ENCODE results near the gene CD164L2.

Gene CD164L2

DNA sequence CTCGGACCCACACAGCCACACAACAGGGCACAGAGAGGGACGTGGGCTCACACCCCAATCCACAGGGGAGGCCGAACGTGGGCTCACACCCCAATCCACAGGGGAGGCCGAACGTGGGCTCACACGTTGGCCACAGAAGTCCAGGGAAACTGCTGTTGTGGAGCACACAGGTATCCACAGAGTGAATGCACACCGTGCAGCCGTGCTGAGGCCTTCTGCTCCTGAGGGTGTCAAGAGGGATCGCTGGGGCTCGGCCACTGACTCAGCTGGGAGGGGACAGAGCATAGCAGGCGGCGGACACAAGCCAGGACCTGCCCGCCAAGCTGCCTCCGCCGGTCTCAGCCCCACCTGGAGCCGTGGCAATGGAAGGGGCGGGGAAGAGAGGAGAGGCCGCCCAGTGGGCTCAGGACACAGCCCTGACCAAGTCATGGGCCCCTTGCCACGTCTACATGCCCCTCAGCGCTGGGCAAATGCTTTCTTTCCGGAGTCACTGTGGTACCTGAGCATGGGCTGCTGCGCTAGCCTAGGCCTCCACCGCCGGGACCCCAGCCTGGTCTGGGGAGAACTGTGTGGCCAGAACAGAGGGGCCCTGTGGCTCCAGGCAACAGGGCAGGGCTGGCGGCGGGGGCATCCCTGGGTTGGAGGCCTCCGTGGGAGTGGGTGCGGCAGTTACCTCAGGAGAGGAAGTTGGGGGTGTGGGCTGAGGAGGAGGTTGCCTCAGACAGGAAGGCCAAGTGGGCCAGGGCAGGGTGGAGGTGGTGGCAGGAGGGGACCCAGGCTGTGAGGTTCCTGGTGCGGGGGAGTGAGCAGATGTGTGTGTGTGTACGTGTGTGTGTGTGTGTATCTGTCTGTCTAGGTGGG lies 40.1 kb downstream of the CD164L2 start:
- DNase-seq, result peak; percentile 91

DNA sequence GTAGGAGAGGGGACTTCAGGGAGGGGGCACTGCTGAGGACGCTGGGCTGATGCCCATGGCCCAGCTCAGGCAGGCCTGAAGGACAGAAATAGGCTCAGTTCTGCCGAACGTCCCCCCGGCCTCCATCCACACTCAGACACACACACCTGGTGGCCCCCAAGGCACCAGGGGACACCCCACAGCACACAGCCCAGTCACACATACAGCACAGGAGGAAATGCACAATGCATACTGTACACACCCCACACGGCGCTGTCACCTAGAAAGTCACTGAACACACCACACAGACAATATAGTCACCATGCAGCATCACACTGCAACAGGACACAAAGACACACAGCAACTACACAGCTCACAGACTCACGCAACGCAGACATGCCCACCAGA lies 40.7 kb downstream of the CD164L2 start:
- DNase-seq, result peak; percentile 75

DNA sequence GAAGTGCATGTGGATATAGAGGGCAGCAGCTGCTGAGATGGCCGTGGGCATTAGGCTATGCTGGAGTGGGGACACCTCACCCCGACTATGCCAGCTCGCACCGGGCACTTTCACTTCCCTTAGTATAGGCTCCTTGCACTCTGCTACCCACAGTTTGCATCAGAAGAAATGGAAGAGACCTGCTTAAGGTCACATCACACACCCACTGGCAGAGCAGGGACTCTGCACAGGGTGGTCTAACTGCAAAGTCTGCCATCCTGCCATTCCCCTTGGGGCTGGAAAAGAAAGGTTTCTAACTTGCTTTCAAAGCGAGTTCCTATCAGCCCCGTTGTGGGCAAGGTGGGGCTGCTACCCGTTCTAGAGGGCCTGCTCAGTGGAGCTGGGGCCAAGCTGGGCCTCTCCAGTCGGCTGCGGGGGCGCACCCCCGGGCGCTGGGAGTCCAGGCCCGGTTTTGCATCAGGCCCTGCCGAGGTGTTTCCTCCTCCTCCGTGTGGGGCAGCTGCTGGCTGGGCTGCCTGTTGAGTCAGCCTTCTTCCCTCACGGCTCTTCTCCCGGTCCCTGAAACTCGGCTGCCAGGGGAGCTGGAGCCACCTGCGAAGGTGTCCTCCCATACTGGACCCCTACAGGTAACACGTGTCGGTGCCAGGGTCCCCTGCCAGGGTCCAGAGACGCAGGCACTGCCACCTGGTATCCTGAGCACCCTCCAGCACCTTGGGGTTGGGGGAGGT lies 41.4 kb downstream of the CD164L2 start, which contains the start of gene SYTL1:
TSS of gene SYTL1 (plus strand) at position 498 of the 728 bp plus-strand sequence. CDS start 3,313 bp downstream, outside the sequence.
- peak; percentile 85 for DNase-seq

GRCh38 chr1:27339213-27339612 lies 43.9 kb downstream of the CD164L2 start:
- DNase-seq, result no peak

DNA sequence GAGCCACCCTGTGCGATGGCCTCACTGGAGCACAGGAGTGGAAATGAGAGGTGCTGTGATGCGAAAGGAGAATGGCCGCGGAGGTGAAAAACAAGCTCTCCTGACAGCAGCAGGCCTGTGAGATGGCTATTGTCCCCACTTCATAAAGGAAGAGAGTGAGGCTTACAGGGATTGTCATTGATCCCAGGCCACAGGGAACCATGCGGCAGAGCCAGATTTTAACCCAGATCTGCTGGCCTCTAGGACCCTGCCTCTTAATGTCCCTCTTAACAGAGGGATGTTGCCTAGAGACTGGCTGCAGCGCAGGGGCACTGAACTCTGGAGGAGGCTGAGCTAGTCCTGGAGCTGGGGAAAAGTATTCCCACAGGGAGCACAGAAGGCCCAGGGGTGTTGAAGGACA lies 44.4 kb downstream of the CD164L2 start:
- no peak for DNase-seq

GRCh38 chr1:27336756-27337155 lies 46.4 kb downstream of the CD164L2 start:
- no peak for DNase-seq

DNA sequence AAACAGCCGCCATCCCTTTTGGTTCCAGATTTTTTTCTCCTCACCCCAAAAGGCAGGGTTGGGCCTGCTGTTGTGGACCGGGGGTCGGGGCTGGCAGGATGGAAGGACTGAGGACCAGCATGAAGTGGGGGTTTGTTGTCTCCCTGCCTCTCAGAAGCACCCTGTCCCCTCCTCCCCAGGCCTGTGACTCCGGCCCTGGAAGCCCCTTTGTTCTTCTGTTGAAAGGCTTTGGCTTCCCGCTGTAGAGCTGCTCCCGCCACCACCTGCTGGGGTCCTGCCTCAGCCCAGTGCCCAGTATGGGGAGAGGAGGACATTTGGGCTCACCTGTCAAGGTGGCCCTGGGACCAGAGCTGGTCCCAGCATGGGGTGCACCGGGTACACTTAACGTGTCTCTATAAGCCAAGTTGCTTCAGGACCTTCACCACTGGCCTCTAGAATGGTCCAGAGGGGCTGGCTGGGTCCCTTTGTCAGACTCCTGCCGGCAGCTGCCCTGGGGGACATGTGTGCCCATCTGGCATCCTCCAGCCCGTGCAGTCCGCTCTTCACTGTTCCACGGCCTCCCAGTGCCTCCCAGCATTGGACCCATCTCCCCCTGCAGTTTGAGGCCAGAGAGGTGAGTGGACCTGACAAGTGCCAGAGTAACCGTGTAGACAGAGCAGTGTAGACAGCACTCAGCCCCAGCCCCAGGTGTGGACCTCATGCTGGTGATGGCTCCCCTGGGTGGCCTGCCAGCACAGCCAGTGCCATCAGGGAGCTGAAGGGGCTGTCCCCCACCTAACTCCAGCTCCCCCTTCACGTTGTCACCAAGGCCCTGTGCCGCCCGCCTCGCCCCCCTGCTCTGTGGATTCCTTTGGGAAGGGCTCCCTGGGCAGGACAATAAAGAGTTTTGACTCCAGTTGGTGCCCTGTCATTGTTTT lies 47.4 kb downstream of the CD164L2 start:
- no peak for DNase-seq

DNA sequence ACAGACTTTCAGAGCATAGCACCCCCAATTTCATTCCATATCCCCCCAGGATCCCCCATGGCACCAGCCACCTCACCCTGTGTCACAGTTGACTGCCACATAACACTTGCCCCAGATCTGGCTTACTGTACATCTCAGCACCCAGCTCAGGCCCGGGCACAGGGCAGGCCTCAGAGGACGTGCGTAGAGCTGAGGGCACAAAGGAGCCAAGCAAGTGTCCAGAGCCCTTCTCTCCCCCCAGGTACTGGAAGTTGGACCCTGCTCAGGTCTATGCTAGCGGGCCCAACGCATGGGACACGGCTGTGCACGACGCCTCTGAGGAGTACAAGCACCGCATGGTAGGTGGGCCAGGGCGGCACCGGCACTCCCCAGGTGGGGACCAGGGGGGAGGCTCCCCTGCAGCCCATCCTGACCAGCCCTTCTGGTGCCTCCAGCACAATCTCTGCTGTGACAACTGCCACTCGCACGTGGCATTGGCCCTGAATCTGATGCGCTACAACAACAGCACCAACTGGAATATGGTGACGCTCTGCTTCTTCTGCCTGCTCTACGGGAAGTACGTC lies 49.3 kb downstream of the CD164L2 start:
- no peak for DNase-seq

DNA sequence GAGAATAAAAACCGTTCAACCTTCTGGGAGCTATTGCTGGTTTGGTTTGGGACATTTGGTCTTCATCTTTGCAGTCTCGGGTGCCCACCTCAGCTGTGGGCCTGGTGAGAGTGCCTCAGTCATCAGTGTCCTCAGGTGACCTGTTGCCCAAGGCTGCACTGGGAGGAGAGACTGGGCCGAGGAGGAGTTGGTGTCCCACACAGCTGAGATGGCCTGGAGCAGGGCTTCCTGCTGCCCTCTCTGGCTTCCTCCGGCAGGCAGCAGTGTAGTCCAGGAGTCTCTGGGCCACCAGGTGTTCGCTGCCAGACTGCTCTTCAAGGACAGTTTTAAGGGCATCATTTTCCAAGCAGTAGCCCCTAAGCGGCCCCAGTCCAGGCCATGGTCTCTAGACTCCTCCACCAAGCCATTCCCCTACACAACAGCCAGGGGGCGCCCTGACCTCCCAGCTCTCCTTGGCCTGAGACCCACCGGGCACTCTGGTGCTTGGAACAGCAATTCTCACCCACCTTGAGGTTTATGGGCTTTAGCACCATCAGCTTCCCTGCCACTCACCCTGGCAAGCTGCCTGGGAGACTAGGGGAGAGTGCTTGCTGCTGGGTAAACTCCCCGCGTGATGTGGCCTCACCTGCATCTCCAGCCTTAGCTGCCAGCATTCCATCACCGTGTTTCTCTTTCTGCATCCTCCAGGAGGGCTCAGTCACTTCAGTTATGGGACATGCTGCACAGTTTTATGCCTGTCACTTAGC lies 50.4 kb downstream of the CD164L2 start:
- DNase-seq, result peak; percentile 85

DNA sequence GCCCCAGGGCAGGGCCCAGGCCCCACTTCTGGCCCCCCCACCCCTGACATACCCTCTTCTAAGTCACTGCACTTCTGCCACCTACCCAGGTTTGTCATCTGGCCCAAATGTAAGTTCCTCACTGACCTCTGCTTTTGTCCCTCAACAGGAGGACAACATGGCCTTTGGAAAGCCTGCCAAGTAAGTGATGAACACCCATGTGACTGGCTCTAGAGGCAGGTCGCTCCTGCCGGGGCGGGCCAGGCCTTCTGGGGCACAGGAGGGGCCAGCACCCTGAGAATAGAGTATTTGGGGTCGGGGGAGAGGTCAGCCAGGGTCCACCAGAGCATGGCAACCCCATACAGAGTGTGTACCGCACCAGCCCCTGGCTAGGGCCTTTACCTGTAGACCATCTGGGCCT lies 51.2 kb downstream of the CD164L2 start:
- DNase-seq, result no peak

GRCh38 chr1:27331426-27331825 lies 51.7 kb downstream of the CD164L2 start:
- no peak for DNase-seq

- no peak for DNase-seq
These were observed 52.3 kb downstream of the CD164L2 start for GRCh38 chr1:27330786-27331185.

Data from activated effector memory CD4-positive, alpha-beta T cell treated with anti-CD3 and anti-CD28 coated beads, Interleukin-2, amount 50 U/mL, for 16 hours (primary cell).